ENCODE measurements around the gene TBATA.

DNA sequence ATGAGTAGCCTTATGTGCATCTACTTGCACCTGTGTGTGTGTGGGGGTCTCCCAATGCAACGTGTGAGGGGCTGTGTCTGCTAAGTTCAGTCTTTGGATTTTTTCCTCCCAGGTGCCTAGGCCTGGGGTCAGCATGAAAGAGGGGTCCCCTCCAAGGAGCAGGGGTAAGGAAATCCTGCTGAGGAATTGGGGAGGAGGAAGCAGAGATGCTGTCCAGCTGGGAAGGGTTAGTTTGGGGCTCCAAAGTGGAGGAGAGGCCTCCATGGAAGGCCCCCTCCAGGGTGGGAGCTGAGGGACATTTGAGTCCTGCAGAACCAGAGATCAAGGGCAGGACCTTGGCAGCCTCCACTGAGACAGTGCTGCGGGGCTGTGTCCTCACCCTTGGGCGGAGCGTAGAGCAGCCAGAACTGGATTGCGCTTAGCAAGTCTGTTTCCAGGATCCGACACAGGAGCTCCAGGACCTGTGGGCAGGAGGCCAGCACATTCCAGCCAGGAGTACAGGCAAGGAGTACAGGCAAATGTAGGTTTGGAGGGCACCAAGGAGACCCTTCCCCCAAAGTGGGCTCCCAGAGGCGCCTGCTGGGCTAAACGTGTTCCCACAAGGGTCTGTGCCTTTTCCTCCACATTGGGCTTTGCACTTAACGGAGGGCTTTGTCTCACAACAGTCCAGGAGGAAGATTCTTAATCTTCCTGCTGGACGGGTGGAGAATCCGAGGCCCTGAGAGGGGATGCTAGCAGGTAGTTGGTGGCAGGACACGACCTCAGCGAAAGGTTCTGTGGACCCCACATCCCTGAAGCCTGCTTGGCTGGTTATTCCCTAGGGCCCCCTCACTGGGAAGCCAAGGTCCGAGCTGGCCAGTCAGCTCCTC is 10.1 kb downstream of the TBATA start:
- TF ChIP-seq, protein P1, sequence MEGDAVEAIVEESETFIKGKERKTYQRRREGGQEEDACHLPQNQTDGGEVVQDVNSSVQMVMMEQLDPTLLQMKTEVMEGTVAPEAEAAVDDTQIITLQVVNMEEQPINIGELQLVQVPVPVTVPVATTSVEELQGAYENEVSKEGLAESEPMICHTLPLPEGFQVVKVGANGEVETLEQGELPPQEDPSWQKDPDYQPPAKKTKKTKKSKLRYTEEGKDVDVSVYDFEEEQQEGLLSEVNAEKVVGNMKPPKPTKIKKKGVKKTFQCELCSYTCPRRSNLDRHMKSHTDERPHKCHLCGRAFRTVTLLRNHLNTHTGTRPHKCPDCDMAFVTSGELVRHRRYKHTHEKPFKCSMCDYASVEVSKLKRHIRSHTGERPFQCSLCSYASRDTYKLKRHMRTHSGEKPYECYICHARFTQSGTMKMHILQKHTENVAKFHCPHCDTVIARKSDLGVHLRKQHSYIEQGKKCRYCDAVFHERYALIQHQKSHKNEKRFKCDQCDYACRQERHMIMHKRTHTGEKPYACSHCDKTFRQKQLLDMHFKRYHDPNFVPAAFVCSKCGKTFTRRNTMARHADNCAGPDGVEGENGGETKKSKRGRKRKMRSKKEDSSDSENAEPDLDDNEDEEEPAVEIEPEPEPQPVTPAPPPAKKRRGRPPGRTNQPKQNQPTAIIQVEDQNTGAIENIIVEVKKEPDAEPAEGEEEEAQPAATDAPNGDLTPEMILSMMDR (conservative IDR thresholded peaks at IDR 0.05; ENCODE audit: low read depth, low read length), result no peak
- TF ChIP-seq EZH2phosphoT487 (IDR thresholded peaks at IDR 0.05; ENCODE audit: borderline replicate concordance, low read length) (no peak), EZH2 (IDR thresholded peaks at IDR 0.05; ENCODE audit: low read length, unreplicated experiment) (no peak)

Measured in PC-3 (cell line).